Lung (tissue), 12 donors: ENCODE results near the gene DDHD1. TPM values are rescaled to one million over a fixed set of nuclear protein-coding genes. Genes with fewer than 3 reads are reported as not detected.

Experiments
- ATAC-seq: fragments of 200-7000 bp; cut with Tn5 transposase; one replicate; pipeline ENCODE4 v1.9.1; 2020; ENCODE audit warnings: moderate number of reproducible peaks; ENCODE audit not compliant: insufficient read depth, low FRiP score
- DNase-seq, 3 donors: peaks; one replicate each; pipeline ENCODE4 v3.0.0-alpha.2; 2013 to 2017
- H3K27ac ChIP-seq, 2 donors: one replicate each; pipeline ENCODE4 v1.5.1; 2013; ENCODE audit warnings: mild to moderate bottlenecking in 2 of 2, moderate library complexity in 2 of 2, control low read depth in 1 of 2, inconsistent platforms in 1 of 2, low read depth in 1 of 2, low read length in 1 of 2
- H3K27me3 ChIP-seq, 3 donors: one replicate each; pipeline ENCODE4 v1.5.1; 2013; ENCODE audit warnings: low read length in 2 of 3; ENCODE audit not compliant: control insufficient read depth in 3 of 3, insufficient read depth in 3 of 3
- H3K36me3 ChIP-seq, 4 donors: one replicate each; pipeline ENCODE4 v1.5.1; 2013; ENCODE audit warnings: low read length in 4 of 4, mild to moderate bottlenecking in 1 of 4, moderate library complexity in 1 of 4; ENCODE audit not compliant: control insufficient read depth in 4 of 4, insufficient read depth in 4 of 4
- H3K4me1 ChIP-seq, 5 donors: one replicate each; pipeline ENCODE4 v1.5.1; 2013; ENCODE audit warnings: low read length in 5 of 5, mild to moderate bottlenecking in 2 of 5, moderate library complexity in 1 of 5; ENCODE audit not compliant: control insufficient read depth in 5 of 5, insufficient read depth in 5 of 5
- H3K4me3 ChIP-seq: one replicate; pipeline ENCODE4 v1.5.1; 2013; ENCODE audit warnings: mild to moderate bottlenecking, control low read depth, moderate library complexity
- H3K9ac ChIP-seq, 2 donors: one replicate each; pipeline ENCODE4 v1.5.1; 2013; ENCODE audit warnings: low read length in 2 of 2, control low read depth in 1 of 2; ENCODE audit not compliant: insufficient read depth in 1 of 2
- H3K9me3 ChIP-seq, 4 donors: one replicate each; pipeline ENCODE4 v1.5.1; 2013; ENCODE audit warnings: low read length in 3 of 4, mild to moderate bottlenecking in 1 of 4, moderate library complexity in 1 of 4; ENCODE audit not compliant: control insufficient read depth in 4 of 4, insufficient read depth in 3 of 4
- WGBS, 2 donors: extraction: QIAGEN DNeasy Blood & Tissue Kit; methylation state at CpG; one replicate each; pipeline ENCODE4 v1.1.7; 2013; 5-methylcytosine and 5-hydroxymethylcytosine counted together
- polyA plus RNA-seq, 2 donors: library from polyadenylated mRNA; stranded (reverse); fragments of 200-250 nt; gene quantifications; one replicate each; pipeline ENCODE4 v1.2.1, GENCODE V29; 2013
- total RNA-seq, 2 donors: library from RNA; depleted of rRNA in 1 of 2; stranded (reverse); fragments of >200 nt in 1 of 2; gene quantifications; one replicate each; pipeline ENCODE4 v1.2.1, GENCODE V29; 2014 to 2021
- TF ChIP-seq, protein P1 (sequence below): IDR thresholded peaks from 2 replicates; pipeline ENCODE4 v1.5.1; 2012; ENCODE audit warnings: mild to moderate bottlenecking; ENCODE audit errors: control extremely low read depth, extremely low read depth
- donor health status: control.
- donor health status: control.
- donor health status: Bipolar disorder and iron deficiency.
- donor health status: healthy.
- donor health status: DM: yes; HTN: yes; CAD: no.

DDHD1 gene
- total and polyA plus RNA-seq, 4 donors = 3.6 to 38.0 (median 9.9) TPM

GRCh38 chr14:53022593-53022992 is 130.5 kb downstream of the DDHD1 start:
- H3K4me1 ChIP-seq = no peaks in the 10 kb centered on the region
- no peak overlapping the region for H3K27ac ChIP-seq
- H3K9ac ChIP-seq = no peak overlapping the region
- DNase-seq (no peak), ATAC-seq (no peak)
- H3K27me3 ChIP-seq = no peaks in the 10 kb centered on the region
- 89 to 92% methylated on average over 3 of the region's 3 CpGs for WGBS, 2 donors
- no peaks in the 10 kb centered on the region for H3K36me3 ChIP-seq
- H3K9me3 ChIP-seq = no peaks in the 10 kb centered on the region
- H3K4me3 ChIP-seq = no peak overlapping the region
- TF ChIP-seq, protein P1, sequence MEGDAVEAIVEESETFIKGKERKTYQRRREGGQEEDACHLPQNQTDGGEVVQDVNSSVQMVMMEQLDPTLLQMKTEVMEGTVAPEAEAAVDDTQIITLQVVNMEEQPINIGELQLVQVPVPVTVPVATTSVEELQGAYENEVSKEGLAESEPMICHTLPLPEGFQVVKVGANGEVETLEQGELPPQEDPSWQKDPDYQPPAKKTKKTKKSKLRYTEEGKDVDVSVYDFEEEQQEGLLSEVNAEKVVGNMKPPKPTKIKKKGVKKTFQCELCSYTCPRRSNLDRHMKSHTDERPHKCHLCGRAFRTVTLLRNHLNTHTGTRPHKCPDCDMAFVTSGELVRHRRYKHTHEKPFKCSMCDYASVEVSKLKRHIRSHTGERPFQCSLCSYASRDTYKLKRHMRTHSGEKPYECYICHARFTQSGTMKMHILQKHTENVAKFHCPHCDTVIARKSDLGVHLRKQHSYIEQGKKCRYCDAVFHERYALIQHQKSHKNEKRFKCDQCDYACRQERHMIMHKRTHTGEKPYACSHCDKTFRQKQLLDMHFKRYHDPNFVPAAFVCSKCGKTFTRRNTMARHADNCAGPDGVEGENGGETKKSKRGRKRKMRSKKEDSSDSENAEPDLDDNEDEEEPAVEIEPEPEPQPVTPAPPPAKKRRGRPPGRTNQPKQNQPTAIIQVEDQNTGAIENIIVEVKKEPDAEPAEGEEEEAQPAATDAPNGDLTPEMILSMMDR = no peak

GRCh38 chr14:53020193-53020932 is 132.8 kb downstream of the DDHD1 start:
- Histone ChIP-seq H3K27ac (no peak overlapping the region), H3K27me3 (no peaks in the 10 kb centered on the region), H3K4me3 (no peak overlapping the region), H3K9me3 (no peaks in the 10 kb centered on the region), H3K9ac (no peak overlapping the region), H3K36me3 (no peaks in the 10 kb centered on the region), H3K4me1 (no peaks in the 10 kb centered on the region)
- TF ChIP-seq, protein P1 = no peak
- 73 to 77% methylated on average over 5 of the region's 5 CpGs for WGBS, 2 donors
- no peak for ATAC-seq
- no peak for DNase-seq

- H3K27me3 ChIP-seq = no peaks in the 10 kb centered on the region
Observed at GRCh38 chr14:53019406-53019805, 133.7 kb downstream of the DDHD1 start.

More at GRCh38 chr14:53019406-53019805, 133.7 kb downstream of the DDHD1 start:
- ATAC-seq (no peak), DNase-seq (no peak)
- no peaks in the 10 kb centered on the region for H3K36me3 ChIP-seq
- no peaks in the 10 kb centered on the region for H3K4me1 ChIP-seq
- no peak overlapping the region for H3K4me3 ChIP-seq
- no peaks in the 10 kb centered on the region for H3K9me3 ChIP-seq
- TF ChIP-seq, protein P1 = no peak
- H3K27ac ChIP-seq = no peak overlapping the region
- no peak overlapping the region for H3K9ac ChIP-seq
